Epithelial cell of esophagus (primary cell): ENCODE data around the gene TGFB3.

Source experiments
- DNase-seq: peaks from one replicate; pipeline ENCODE4 v3.0.0; 2010; ENCODE audit warnings: low read depth
- H3K4me3 ChIP-seq: 2 replicates; pipeline ENCODE4 v1.5.1; 2011; ENCODE audit warnings: mild to moderate bottlenecking, low read length, control low read depth
- TF ChIP-seq, protein P1 (sequence below): IDR thresholded peaks from 2 replicates; pipeline ENCODE4 v1.5.1; 2011; ENCODE audit warnings: low read depth, mild to moderate bottlenecking, low read length, control low read depth, inconsistent platforms; ENCODE audit not compliant: insufficient read depth; ENCODE audit errors: missing control alignments

Gene TGFB3

DNA sequence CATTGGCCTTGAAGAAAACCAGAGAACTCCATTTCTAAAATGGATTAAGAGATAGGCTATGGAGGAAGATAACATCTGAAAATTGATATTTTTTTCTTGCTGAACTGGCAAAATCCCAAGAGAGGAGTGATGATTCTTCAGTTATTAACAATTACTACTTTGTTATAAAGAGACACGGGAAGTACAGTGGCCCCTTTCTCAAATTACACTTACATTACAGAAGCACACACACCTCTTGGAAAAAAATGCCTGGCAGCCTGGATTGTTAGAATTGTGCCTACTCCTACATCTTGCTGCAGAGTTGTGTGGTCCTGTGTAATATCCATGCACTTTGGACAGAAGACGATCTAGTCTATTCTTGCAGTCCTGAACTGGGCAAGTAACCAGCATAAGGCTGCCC lies 71.7 kb downstream of the TGFB3 start:
- no peak for DNase-seq
- TF ChIP-seq, protein P1, sequence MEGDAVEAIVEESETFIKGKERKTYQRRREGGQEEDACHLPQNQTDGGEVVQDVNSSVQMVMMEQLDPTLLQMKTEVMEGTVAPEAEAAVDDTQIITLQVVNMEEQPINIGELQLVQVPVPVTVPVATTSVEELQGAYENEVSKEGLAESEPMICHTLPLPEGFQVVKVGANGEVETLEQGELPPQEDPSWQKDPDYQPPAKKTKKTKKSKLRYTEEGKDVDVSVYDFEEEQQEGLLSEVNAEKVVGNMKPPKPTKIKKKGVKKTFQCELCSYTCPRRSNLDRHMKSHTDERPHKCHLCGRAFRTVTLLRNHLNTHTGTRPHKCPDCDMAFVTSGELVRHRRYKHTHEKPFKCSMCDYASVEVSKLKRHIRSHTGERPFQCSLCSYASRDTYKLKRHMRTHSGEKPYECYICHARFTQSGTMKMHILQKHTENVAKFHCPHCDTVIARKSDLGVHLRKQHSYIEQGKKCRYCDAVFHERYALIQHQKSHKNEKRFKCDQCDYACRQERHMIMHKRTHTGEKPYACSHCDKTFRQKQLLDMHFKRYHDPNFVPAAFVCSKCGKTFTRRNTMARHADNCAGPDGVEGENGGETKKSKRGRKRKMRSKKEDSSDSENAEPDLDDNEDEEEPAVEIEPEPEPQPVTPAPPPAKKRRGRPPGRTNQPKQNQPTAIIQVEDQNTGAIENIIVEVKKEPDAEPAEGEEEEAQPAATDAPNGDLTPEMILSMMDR, result no peak
- H3K4me3 ChIP-seq, result no peak overlapping the region

GRCh38 chr14:75909630-75910029 lies 72.2 kb downstream of the TGFB3 start:
- no peak for DNase-seq
- H3K4me3 ChIP-seq, result no peak overlapping the region
- TF ChIP-seq, protein P1, result no peak
